ENCODE measurements around the gene USP46. TPM values are rescaled to one million over a fixed set of nuclear protein-coding genes. Genes with fewer than 3 reads are reported as not detected.

Gene USP46
- total RNA-seq: 20.8 and 21.0 TPM in 2 replicates
- polyA plus RNA-seq (2012): 12.2 TPM

GRCh38 chr4:52659001-52659721 lies at the start of gene USP46:
Gene USP46, minus strand, starts transcription at chr4:52659301. Its CDS starts 151 bp downstream, at chr4:52659150.
- DNase-seq (ENCODE audit: low read depth): peak; percentile 83

GRCh38 chr4:52704661-52705060 lies 45.6 kb upstream of the USP46 start:
- DNase-seq (ENCODE audit: low read depth): peak; percentile 32

DNA sequence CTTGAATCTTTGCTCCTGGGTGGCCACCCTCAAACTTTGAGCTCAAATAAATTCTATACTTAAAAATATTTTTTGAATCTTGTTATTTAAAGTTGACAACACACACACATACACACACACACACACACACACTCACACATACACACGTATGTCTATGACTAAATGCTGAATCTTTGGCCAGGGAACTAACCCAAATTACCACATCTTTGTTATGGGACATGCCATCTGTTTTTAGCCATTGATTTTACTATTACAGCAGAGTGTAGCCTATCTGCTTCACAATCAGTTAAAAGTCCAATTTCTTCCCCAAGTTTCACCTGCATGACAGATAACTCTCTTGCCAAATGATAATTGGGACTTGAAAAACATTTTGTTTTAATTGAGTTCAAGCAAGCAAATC lies 45.0 kb upstream of the USP46 start:
- DNase-seq (ENCODE audit: low read depth): peak; percentile 8

- no peak for DNase-seq (ENCODE audit: low read depth)
Measured at GRCh38 chr4:52701207-52701606, 42.1 kb upstream of the USP46 start.

DNA sequence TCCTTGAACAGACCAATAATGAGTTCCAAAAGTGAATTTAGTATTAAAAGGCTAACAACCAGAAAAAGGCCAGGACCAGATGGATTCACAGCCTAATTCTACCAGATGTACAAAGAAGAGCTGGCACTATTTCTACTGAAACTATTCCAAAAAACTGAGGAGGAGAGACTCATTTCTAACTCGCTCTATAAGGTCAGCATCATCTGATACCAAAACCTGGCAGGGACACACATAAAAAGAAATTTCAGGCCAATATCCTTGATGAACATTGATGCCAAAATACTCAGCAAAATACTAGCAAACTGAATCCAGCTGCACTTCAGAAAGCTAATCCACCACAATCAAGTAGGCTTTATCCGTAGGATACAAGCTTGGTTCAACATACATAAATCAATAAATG lies 35.8 kb upstream of the USP46 start:
- no peak for DNase-seq (ENCODE audit: low read depth)

- no peak for DNase-seq (ENCODE audit: low read depth)
Measured at GRCh38 chr4:52693492-52693891, 34.4 kb upstream of the USP46 start.

DNA sequence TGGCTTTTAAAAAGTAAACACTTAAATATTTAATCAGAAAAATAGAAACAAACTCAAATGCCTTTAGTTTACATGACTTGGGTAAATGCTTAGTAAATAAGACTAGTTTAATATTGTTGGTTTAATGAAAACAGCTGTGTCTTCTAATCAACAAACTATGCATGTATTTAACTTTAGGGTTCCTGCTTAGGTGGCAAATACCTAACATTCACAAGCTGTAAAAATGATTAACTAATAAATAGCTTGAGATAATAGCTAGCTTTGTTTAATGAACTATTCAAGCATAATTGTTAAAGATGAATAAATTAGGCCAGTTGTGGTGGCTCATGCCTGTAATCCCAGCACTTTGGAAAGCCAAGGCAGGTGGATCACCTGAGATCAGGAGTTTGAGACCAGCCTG lies 30.0 kb upstream of the USP46 start:
- DNase-seq (ENCODE audit: low read depth): no peak

DNA sequence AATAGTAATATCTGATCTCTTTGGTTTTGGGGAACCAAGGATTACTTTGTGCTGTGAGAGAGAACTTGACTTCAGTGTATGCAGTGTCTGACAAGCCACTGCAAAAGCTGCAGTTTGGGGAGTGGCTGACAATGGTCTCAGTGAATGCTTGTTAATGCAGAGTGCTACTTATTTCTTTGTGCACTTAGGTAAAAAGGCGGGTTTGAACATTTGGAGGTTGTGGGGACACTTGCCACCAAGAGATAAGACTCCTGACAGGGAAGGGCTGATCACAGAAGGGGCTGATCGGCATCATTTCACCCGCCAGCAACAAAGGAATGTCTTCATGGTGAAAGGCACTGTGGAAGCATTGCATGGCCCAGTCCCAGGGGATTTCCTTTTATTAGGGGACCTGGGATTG lies 28.6 kb upstream of the USP46 start:
- no peak for DNase-seq (ENCODE audit: low read depth)

GRCh38 chr4:52685316-52685715 lies 26.2 kb upstream of the USP46 start:
- no peak for DNase-seq (ENCODE audit: low read depth)

- DNase-seq (ENCODE audit: low read depth): no peak
Measured at GRCh38 chr4:52684896-52685295, 25.8 kb upstream of the USP46 start.

DNA sequence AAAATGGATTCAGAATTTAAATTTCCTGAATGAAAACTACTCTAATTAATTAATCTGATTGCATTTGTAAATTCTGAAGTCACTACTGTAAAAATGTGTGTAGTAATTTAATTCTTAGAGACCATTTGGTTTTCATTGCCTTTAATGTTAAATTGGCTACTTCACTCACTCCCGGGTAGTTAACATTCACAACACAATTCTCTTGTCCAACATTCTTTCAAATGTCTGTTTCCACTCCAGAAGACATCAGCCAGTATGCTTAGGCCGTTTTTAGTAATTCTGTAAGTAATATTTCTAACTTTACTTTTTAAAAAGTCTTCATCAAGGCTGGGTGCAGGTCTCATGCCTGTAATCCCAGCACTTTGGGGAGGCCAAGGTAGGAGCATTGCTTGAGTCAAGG lies 21.3 kb upstream of the USP46 start:
- no peak for DNase-seq (ENCODE audit: low read depth)

- DNase-seq (ENCODE audit: low read depth): no peak
Measured at GRCh38 chr4:52676536-52676935, 17.4 kb upstream of the USP46 start.

DNA sequence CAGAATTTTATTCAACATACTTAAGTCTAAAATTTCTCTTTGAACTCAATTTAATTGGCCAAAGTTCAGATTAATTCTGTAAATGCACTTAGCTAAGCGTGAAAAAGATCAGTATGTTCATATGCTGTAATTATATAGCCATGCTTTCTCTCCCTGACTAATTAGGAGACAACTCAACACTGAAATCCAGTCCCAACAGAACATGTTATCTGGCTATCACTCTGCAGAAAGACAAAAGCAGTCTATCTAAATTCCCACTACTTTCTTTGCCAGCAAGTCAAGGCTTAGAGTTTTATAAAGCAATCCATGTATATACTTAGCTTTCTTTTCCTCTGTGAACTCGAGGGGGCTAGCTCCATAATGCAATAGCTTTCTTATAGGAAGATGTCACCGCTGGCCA lies 16.0 kb upstream of the USP46 start:
- DNase-seq (ENCODE audit: low read depth): no peak

- no peak for DNase-seq (ENCODE audit: low read depth)
Measured at GRCh38 chr4:52670739-52671138, 11.6 kb upstream of the USP46 start.

- DNase-seq (ENCODE audit: low read depth): no peak
Measured at GRCh38 chr4:52670121-52670520, 11.0 kb upstream of the USP46 start.

- DNase-seq (ENCODE audit: low read depth): no peak
Measured at GRCh38 chr4:52665592-52665991, 6.5 kb upstream of the USP46 start.

GRCh38 chr4:52664479-52664878 lies 5.4 kb upstream of the USP46 start:
- no peak for DNase-seq (ENCODE audit: low read depth)

- DNase-seq (ENCODE audit: low read depth): no peak
Measured at GRCh38 chr4:52661966-52662690, 3.0 kb upstream of the USP46 start.

GRCh38 chr4:52660643-52661042 lies 1.5 kb upstream of the USP46 start:
- no peak for DNase-seq (ENCODE audit: low read depth)

DNA sequence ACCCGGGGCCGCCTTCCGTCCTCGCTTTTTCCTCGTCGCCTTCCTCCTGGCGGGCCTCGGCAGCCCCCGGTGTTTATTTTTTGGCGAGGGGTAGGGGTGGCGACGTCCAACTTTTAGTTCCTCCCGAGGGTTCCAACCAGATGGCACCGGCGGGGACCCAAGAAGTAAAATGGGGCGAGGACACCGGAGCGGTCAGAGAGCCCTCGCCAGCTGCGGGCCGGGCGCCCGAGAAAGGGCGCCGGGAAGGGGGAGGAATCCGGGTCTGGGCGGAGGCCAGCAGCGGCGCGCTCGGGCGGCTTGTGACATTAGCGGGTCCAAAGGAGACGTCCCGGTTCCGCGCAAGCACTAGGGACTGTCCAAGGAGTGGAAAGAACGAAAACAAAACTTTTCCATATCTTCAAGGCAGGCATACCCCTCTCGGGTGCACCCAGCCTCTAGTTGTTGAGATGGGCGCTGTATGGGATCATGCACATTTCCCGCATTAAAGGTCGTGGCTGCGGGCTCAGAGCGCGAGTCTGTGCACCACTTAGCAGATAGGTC lies 691 bp upstream of the USP46 start:
- DNase-seq (ENCODE audit: low read depth): peak; percentile 53

GRCh38 chr4:52658641-52659000 lies 480 bp downstream of the USP46 start:
- no peak for DNase-seq (ENCODE audit: low read depth)

DNA sequence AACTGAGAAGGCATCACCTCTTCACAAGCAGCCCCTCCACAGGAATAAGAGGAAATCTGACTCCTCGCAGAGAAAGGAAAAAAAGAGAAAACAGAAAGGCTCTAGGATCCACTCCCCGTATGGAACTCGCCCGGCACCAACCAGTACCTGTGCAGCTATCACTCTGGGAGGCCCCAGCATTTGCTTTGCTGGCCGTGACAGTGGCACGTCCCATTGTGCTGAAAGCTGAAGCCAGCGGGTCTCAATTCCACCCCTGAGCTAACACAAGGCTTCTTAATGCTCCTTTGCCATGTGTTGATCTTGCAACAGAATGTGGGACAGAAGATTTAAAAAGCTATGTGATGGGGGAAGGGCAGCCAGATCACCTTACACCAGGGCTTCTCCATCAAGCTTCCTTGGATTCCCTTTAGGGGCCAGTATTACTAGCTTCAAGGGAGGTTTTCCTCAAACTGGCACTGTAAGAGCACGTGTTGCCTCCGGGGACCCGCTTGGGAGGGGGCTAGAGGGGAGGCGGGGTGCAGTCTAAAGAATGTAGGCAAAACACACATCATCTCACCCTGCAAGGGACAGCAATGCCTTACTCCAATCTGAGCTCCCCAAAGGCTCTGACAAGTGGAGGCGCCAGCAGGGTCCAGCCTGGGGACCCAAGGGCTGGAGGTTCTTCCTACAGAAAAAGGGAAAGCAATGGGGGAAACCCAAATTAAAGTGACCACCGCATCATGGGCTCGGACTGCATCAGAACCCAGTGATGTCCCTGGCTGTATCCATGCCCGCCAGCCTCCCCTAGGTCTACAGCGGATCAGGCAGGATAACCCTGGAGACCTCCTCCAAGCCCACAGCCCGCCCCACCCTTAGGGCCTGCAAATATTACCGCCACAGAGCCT lies 1.2 kb downstream of the USP46 start:
- DNase-seq (ENCODE audit: low read depth): peak; percentile 53
